HepG2 (cell line): ENCODE data around the gene VPS54. TPM values are rescaled to one million over a fixed set of nuclear protein-coding genes. Genes with fewer than 3 reads are reported as not detected.
A peak's percentile ranks its signal among the peaks of the same experiment; 100 is the strongest.

ENCODE experiments used
- ESRRA ChIP-seq: sonication (generic); formaldehyde crosslinking; IDR thresholded peaks from 2 replicates; pipeline ENCODE4 v1.5.1; 2020; ENCODE audit warnings: mild to moderate bottlenecking, low read depth, missing genetic modification reagents
- GFI1 ChIP-seq: sonication (generic); formaldehyde crosslinking; IDR thresholded peaks from 2 replicates; pipeline ENCODE4 v1.5.0; 2020; ENCODE audit warnings: missing genetic modification reagents, mild to moderate bottlenecking, borderline replicate concordance
- HDAC6 ChIP-seq: fragments of 200-600 bp; sonication (generic); IDR thresholded peaks from 2 replicates; pipeline ENCODE4 v1.7.0; 2017; ENCODE audit warnings: mild to moderate bottlenecking, antibody characterized with exemption, low read length, low read depth
- HHEX ChIP-seq: IDR thresholded peaks from 2 replicates; pipeline ENCODE4 v1.6.1; 2016; ENCODE audit warnings: control low read depth
- HOXA3 ChIP-seq: sonication (generic); formaldehyde crosslinking; IDR thresholded peaks from 2 replicates; pipeline ENCODE4 v1.5.0; 2020; ENCODE audit warnings: missing genetic modification reagents
- MAFK ChIP-seq, 2 experiments: IDR thresholded peaks in 1 of 2; conservative IDR thresholded peaks in 1 of 2; 2 replicates each; pipeline ENCODE4 v1.6.1; 2011; ENCODE audit warnings: improper control_type of control experiment in 2 of 2, low read length in 2 of 2
- MEIS1 ChIP-seq: sonication (generic); formaldehyde crosslinking; IDR thresholded peaks from 2 replicates; pipeline ENCODE4 v1.9.0; 2021; ENCODE audit warnings: mild to moderate bottlenecking, missing genetic modification reagents, moderate library complexity, borderline replicate concordance
- RARG ChIP-seq: sonication (generic); formaldehyde crosslinking; IDR thresholded peaks from 2 replicates; pipeline ENCODE4 v1.4.0; 2020; ENCODE audit warnings: low read depth, mild to moderate bottlenecking, missing genetic modification reagents
- SALL1 ChIP-seq: sonication (generic); formaldehyde crosslinking; IDR thresholded peaks from 2 replicates; pipeline ENCODE4 v1.8.0; 2022; ENCODE audit warnings: mild to moderate bottlenecking, missing genetic modification reagents
- SNAI1 ChIP-seq: sonication (generic); formaldehyde crosslinking; IDR thresholded peaks from 2 replicates; pipeline ENCODE4 v1.5.0; 2020; ENCODE audit warnings: mild to moderate bottlenecking, missing genetic modification reagents, borderline replicate concordance
- ZBTB3 ChIP-seq: sonication (generic); formaldehyde crosslinking; IDR thresholded peaks from 2 replicates; pipeline ENCODE4 v1.4.0; 2020; ENCODE audit warnings: low read depth, mild to moderate bottlenecking, moderate library complexity, missing genetic modification reagents, borderline replicate concordance
- ZBTB7B ChIP-seq: sonication (generic); formaldehyde crosslinking; IDR thresholded peaks from 2 replicates; pipeline ENCODE4 v1.4.0; 2020; ENCODE audit warnings: missing genetic modification reagents
- ZC3H4 ChIP-seq: sonication (generic); formaldehyde crosslinking; IDR thresholded peaks from 2 replicates; pipeline ENCODE4 v1.4.0; 2020; ENCODE audit warnings: missing genetic modification reagents, borderline replicate concordance
- ZFY ChIP-seq: sonication (generic); formaldehyde crosslinking; IDR thresholded peaks from 2 replicates; pipeline ENCODE4 v1.4.0; 2020; ENCODE audit warnings: missing genetic modification reagents
- ZNF33B ChIP-seq: sonication (generic); formaldehyde crosslinking; IDR thresholded peaks from 2 replicates; pipeline ENCODE4 v1.5.1; 2020; ENCODE audit warnings: mild to moderate bottlenecking, missing genetic modification reagents
- ZNF556 ChIP-seq: sonication (generic); formaldehyde crosslinking; IDR thresholded peaks from 2 replicates; pipeline ENCODE4 v1.4.0; 2020; ENCODE audit warnings: mild to moderate bottlenecking, missing genetic modification reagents, borderline replicate concordance
- ZNF567 ChIP-seq: sonication (generic); formaldehyde crosslinking; IDR thresholded peaks from 2 replicates; pipeline ENCODE4 v1.8.1; 2023; ENCODE audit warnings: mild to moderate bottlenecking, missing genetic modification reagents, borderline replicate concordance
- ZNF605 ChIP-seq: sonication (generic); formaldehyde crosslinking; IDR thresholded peaks from 2 replicates; pipeline ENCODE4 v1.8.0; 2022; ENCODE audit warnings: mild to moderate bottlenecking, missing genetic modification reagents
- polyA plus RNA-seq, 8 experiments: library from polyadenylated mRNA; depleted of rRNA in 3 of 8; stranded (reverse) in 7 of 8; unstranded in 1 of 8; fragments of >200 nt; fragmentation: Illumina TruSeq in 4 of 8; extraction: Trizol in 4 of 8; gene quantifications; 2 replicates each; pipeline versions ENCODE4 v1.2.1 to v1.2.3, GENCODE V29; 2011 to 2016; ENCODE audit warnings: low read depth in 4 of 8, missing spikeins in 1 of 8, mixed read lengths in 1 of 8; ENCODE audit not compliant: insufficient read depth in 1 of 8
- total RNA-seq, 5 experiments: library from RNA; depleted of rRNA; stranded (reverse); fragments of >200 nt; fragmentation: Illumina TruSeq; extraction: Trizol; gene quantifications; 2 replicates each; pipeline ENCODE4 v1.2.3, GENCODE V29; 2016; ENCODE audit warnings: low read depth in 1 of 5
- TF ChIP-seq, protein P1 (sequence below): sonication (generic); formaldehyde crosslinking; IDR thresholded peaks from 2 replicates; pipeline ENCODE4 v1.4.0; 2020; ENCODE audit warnings: missing genetic modification reagents
- TF ChIP-seq, protein P2 (sequence below): sonication (generic); formaldehyde crosslinking; IDR thresholded peaks from 2 replicates; pipeline ENCODE4 v1.4.0; 2020; ENCODE audit warnings: missing genetic modification reagents, low read depth, mild to moderate bottlenecking, borderline replicate concordance
- TF ChIP-seq, protein P3 (sequence below): sonication (generic); formaldehyde crosslinking; IDR thresholded peaks from 2 replicates; pipeline ENCODE4 v1.5.1; 2020; ENCODE audit warnings: mild to moderate bottlenecking, missing genetic modification reagents
- TF ChIP-seq, protein P4 (sequence below): sonication (generic); formaldehyde crosslinking; IDR thresholded peaks from 2 replicates; pipeline ENCODE4 v1.4.0; 2020; ENCODE audit warnings: mild to moderate bottlenecking, low read depth, missing genetic modification reagents

The VPS54 gene
- total and polyA plus RNA-seq, 2 of the 13 experiments (the other 11 are each of a cell fraction or from before 2014, with no cell fraction given) = 64.7 to 77.5 TPM

DNA sequence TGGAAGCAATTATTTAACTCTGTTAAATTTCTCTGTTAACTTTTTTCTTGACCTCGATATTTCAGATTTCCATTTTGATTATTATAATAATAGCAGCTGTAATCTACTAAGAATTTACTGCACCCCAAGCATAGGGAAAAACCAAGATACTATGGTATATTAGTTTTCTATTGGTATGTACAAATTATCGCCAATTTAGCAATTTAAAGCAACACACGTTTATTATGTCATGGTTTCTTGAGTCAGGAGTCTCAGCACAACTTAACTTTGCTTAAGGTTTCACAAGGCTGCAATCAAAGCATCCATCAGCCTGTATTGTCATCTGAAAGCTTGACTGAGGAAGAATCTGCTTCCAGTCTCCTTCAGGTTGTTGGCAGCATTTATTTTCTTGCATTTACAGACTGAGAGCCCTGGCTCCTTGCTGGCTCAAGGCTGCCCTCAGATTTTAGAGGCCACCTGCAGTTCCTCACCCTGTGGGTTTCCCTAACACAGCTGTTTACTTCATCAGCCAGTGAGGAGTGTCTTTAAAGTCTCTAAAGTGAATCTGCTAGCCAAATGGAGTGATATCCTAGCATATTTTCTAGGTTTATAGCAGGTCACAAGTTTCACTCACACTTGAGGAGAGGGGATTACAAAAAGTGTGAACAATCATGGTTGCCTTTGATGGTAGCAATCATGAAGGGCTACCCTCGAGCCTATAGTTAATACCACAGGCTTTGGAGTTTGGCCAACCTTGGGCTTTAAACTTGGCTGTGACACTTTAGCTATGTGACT lies 4.4 kb upstream of the VPS54 start (continued):
- TF ChIP-seq ZNF33B (CRISPR knock-in tag) = peak; percentile 41; the same call in 1 of the 2 replicates
- no peak for TF ChIP-seq HDAC6
- TF ChIP-seq, protein P1, sequence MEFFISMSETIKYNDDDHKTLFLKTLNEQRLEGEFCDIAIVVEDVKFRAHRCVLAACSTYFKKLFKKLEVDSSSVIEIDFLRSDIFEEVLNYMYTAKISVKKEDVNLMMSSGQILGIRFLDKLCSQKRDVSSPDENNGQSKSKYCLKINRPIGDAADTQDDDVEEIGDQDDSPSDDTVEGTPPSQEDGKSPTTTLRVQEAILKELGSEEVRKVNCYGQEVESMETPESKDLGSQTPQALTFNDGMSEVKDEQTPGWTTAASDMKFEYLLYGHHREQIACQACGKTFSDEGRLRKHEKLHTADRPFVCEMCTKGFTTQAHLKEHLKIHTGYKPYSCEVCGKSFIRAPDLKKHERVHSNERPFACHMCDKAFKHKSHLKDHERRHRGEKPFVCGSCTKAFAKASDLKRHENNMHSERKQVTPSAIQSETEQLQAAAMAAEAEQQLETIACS = no peak
- TF ChIP-seq HOXA3 = peak; percentile 11; the same call in 1 of the 2 replicates
- TF ChIP-seq, protein P2, sequence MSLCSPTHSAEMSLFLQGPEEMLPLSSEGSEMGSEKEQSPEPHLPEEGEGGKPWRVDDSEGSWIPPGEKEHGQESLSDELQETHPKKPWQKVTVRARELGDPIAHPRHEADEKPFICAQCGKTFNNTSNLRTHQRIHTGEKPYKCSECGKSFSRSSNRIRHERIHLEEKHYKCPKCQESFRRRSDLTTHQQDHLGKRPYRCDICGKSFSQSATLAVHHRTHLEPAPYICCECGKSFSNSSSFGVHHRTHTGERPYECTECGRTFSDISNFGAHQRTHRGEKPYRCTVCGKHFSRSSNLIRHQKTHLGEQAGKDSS (CRISPR knock-in tag) = 0 out of 2 replicates have a peak, but pooled peaks have one; percentile 43
- TF ChIP-seq ZNF556 = 0 out of 2 replicates have a peak, but pooled peaks have one; percentile 70
- TF ChIP-seq SALL1 (CRISPR knock-in tag) = peak; percentile 44; the same call in 1 of the 2 replicates
- peak; percentile 72; the same call in 1 of the 2 replicates for TF ChIP-seq MEIS1 (CRISPR knock-in tag)
- TF ChIP-seq, protein P3, sequence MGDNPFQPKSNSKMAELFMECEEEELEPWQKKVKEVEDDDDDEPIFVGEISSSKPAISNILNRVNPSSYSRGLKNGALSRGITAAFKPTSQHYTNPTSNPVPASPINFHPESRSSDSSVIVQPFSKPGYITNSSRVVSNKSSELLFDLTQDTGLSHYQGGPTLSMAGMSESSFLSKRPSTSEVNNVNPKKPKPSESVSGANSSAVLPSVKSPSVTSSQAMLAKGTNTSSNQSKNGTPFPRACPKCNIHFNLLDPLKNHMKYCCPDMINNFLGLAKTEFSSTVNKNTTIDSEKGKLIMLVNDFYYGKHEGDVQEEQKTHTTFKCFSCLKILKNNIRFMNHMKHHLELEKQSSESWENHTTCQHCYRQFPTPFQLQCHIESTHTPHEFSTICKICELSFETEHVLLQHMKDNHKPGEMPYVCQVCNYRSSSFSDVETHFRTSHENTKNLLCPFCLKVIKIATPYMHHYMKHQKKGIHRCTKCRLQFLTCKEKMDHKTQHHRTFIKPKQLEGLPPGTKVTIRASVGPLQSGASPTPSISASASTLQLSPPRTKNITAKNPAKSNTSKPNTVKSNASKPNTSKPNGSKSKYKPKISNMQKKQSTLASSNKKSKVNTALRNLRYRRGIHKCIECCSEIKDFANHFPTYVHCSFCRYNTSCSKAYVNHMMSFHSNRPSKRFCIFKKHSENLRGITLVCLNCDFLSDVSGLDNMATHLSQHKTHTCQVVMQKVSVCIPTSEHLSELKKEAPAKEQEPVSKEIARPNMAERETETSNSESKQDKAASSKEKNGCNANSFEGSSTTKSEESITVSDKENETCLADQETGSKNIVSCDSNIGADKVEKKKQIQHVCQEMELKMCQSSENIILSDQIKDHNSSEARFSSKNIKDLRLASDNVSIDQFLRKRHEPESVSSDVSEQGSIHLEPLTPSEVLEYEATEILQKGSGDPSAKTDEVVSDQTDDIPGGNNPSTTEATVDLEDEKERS = no peak
- 0 out of 2 replicates have a peak, but pooled peaks have one; percentile 72 for TF ChIP-seq RARG (CRISPR knock-in tag)
- TF ChIP-seq MAFK (conservative IDR thresholded peaks at IDR 0.05 in 1 of 2, IDR thresholded peaks at IDR 0.05 in 1 of 2; ENCODE audit: low read length in 2 of 2) = peak; percentile 53 to 62; a peak in 3 of 4 replicates
- TF ChIP-seq ZNF567 (CRISPR knock-in tag) = no peak
- TF ChIP-seq GFI1 = no peak
- 0 out of 2 replicates have a peak, but pooled peaks have one; percentile 44 for TF ChIP-seq ZC3H4 (CRISPR knock-in tag)
- peak; percentile 18; the same call in 1 of the 2 replicates for TF ChIP-seq ESRRA (CRISPR knock-in tag)
- no peak for TF ChIP-seq ZBTB3 (CRISPR knock-in tag)
- TF ChIP-seq, protein P4, sequence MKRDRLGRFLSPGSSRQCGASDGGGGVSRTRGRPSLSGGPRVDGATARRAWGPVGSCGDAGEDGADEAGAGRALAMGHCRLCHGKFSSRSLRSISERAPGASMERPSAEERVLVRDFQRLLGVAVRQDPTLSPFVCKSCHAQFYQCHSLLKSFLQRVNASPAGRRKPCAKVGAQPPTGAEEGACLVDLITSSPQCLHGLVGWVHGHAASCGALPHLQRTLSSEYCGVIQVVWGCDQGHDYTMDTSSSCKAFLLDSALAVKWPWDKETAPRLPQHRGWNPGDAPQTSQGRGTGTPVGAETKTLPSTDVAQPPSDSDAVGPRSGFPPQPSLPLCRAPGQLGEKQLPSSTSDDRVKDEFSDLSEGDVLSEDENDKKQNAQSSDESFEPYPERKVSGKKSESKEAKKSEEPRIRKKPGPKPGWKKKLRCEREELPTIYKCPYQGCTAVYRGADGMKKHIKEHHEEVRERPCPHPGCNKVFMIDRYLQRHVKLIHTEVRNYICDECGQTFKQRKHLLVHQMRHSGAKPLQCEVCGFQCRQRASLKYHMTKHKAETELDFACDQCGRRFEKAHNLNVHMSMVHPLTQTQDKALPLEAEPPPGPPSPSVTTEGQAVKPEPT (CRISPR knock-in tag) = no peak
- peak; percentile 53; the same call in 1 of the 2 replicates for TF ChIP-seq ZNF605 (CRISPR knock-in tag)
- TF ChIP-seq ZFY (CRISPR knock-in tag) = no peak
- peak; percentile 47; the same call in 1 of the 2 replicates for TF ChIP-seq SNAI1
- peak; percentile 47; the same call in 1 of the 2 replicates for TF ChIP-seq ZBTB7B (CRISPR knock-in tag)
- TF ChIP-seq HHEX (CRISPR knock-in tag) = peak; percentile 53
